ENCODE data around the gene EHMT1. TPM values are rescaled to one million over a fixed set of nuclear protein-coding genes. Genes with fewer than 3 reads are reported as not detected.

Gene EHMT1
- polyA plus RNA-seq, 1 experiment = 23.3 TPM

GRCh38 chr9:137673886-137674285 is 55.1 kb downstream of the EHMT1 start:
- H3K27me3 ChIP-seq (ENCODE audit: control insufficient read depth, insufficient read depth, low read length) = no peaks in the 10 kb centered on the region
- TF ChIP-seq CTCF (IDR thresholded peaks at IDR 0.05; ENCODE audit: insufficient read depth, low read depth, low read length) = no peak
- ChIA-PET CTCF (interaction anchor here (0.6 to 3.8 kb wide), 10 partner anchors 9 to 110 kb away, joined by 3 to 23 read pairs (median 4); no protein-coding TSS in a partner anchor), POLR2A (no interaction called here)
- no peak overlapping the region for H3K4me3 ChIP-seq (ENCODE audit: low read depth, low read length)
- peaks cover 4% of the 10 kb centered on the region; the same call in 1 of the 2 replicates for H3K36me3 ChIP-seq (ENCODE audit: control insufficient read depth, insufficient read depth, low read length)
- DNase-seq (ENCODE audit: low read depth) = no peak

- POLR2A ChIA-PET = no interaction called here
- no peaks in the 10 kb centered on the region for H3K27me3 ChIP-seq (ENCODE audit: control insufficient read depth, insufficient read depth, low read length)
- DNase-seq (ENCODE audit: low read depth) = no peak
- CTCF ChIA-PET = interaction anchor here (1.0 to 3.8 kb wide), 5 partner anchors 9 to 75 kb away, joined by 3 to 23 read pairs (median 6); no protein-coding TSS in a partner anchor
- no peak for TF ChIP-seq CTCF (IDR thresholded peaks at IDR 0.05; ENCODE audit: insufficient read depth, low read depth, low read length)
- 0 out of 2 replicates have a peak, but pooled peaks cover 2% of the 10 kb centered on the region for H3K36me3 ChIP-seq (ENCODE audit: control insufficient read depth, insufficient read depth, low read length)
- H3K4me3 ChIP-seq (ENCODE audit: low read depth, low read length) = no peak overlapping the region
Observed at GRCh38 chr9:137674307-137674975, 55.6 kb downstream of the EHMT1 start.

- ChIA-PET CTCF (interaction anchor here (0.7 to 3.8 kb wide), 5 partner anchors 8 to 91 kb away, joined by 3 to 23 read pairs (median 4); no protein-coding TSS in a partner anchor), POLR2A (no interaction called here)
- H3K36me3 ChIP-seq (ENCODE audit: control insufficient read depth, insufficient read depth, low read length) = 0 out of 2 replicates have a peak, but pooled peaks cover 2% of the 10 kb centered on the region
- no peak overlapping the region for H3K4me3 ChIP-seq (ENCODE audit: low read depth, low read length)
- DNase-seq (ENCODE audit: low read depth) = no peak
- H3K27me3 ChIP-seq (ENCODE audit: control insufficient read depth, insufficient read depth, low read length) = no peaks in the 10 kb centered on the region
- no peak for TF ChIP-seq CTCF (IDR thresholded peaks at IDR 0.05; ENCODE audit: insufficient read depth, low read depth, low read length)
Observed at GRCh38 chr9:137674976-137675320, 56.1 kb downstream of the EHMT1 start.

GRCh38 chr9:137676998-137677397 is 58.2 kb downstream of the EHMT1 start:
- Histone ChIP-seq H3K4me3 (ENCODE audit: low read depth, low read length) (no peak overlapping the region), H3K36me3 (ENCODE audit: control insufficient read depth, insufficient read depth, low read length) (0 out of 2 replicates have a peak, but pooled peaks cover 2% of the 10 kb centered on the region), H3K27me3 (ENCODE audit: control insufficient read depth, insufficient read depth, low read length) (no peaks in the 10 kb centered on the region)
- no peak for TF ChIP-seq CTCF (IDR thresholded peaks at IDR 0.05; ENCODE audit: insufficient read depth, low read depth, low read length)
- ChIA-PET POLR2A (no interaction called here), CTCF (no interaction called here)
- DNase-seq (ENCODE audit: low read depth) = no peak

GRCh38 chr9:137678202-137678601 is 59.4 kb downstream of the EHMT1 start:
- Histone ChIP-seq H3K36me3 (ENCODE audit: control insufficient read depth, insufficient read depth, low read length) (0 out of 2 replicates have a peak, but pooled peaks cover 2% of the 10 kb centered on the region), H3K4me3 (ENCODE audit: low read depth, low read length) (no peak overlapping the region), H3K27me3 (ENCODE audit: control insufficient read depth, insufficient read depth, low read length) (no peaks in the 10 kb centered on the region)
- CTCF ChIA-PET = no interaction called here
- no peak for DNase-seq (ENCODE audit: low read depth)
- POLR2A ChIA-PET = no interaction called here
- no peak for TF ChIP-seq CTCF (IDR thresholded peaks at IDR 0.05; ENCODE audit: insufficient read depth, low read depth, low read length)
